ENCODE results near the gene MAPK8IP2. TPM values are rescaled to one million over a fixed set of nuclear protein-coding genes. Genes with fewer than 3 reads are reported as not detected.
A peak's percentile ranks its signal among the peaks of the same experiment; 100 is the strongest.

MAPK8IP2 gene
- total RNA-seq, 1 experiment from 2014 or later: 6.4 TPM

DNA sequence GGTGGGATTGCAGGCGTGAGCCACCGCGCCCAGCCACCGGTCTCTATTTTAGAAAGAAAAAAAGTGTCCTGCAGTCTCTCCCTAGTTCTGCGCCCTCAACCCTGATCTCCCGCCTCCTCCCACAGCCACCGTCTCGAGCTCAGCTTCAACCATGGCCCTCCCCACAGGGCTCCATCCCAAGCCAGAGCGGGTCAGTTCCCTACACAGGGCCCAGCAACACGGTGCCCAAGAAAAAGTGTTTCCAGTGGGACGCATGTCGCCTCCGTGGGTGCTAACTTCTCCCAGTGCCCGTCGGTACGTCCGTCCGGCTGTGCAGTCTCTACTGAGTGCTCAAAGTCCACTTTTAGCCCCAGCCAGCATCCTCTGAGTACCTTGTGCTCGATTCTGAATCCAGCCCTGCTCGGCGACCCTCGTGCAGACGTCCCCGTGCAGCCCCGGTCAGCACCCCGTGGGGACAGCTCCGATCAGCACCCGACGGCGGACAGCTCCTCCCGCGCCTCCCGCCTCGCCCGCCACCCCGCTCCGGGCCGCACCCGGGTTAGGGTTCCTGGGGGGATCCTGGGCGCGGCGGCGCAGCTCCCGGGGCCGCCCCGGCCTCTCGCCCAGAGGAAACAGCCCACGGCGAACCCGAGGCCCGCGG lies 657 bp upstream of the MAPK8IP2 start:
- ATAC-seq (peak; percentile 85), DNase-seq (ENCODE audit: low read depth, low spot score) (no peak)
- RAD21 ChIA-PET (ENCODE audit: low non-redundant PET in 1 of 2, low total read pairs in 2 of 2, uncharacterized antibody in 2 of 2, unreplicated experiment in 2 of 2): no interaction called here
- Histone ChIP-seq H3K9me3 (ENCODE audit: control insufficient read depth in 1 of 2, insufficient read depth in 1 of 2, low read depth in 1 of 2, low read length in 2 of 2) (no peaks in the 10 kb centered on the region), H3K9ac (ENCODE audit: low read length) (no peak overlapping the region), H4K20me1 (ENCODE audit: insufficient read depth) (no peaks in the 10 kb centered on the region), H3K4me3 (replicated peaks in 1 of 2; ENCODE audit: low read depth in 1 of 2, low read length in 2 of 2) (peak overlapping the region; percentile 8 to 16; a peak in 2 of 4 replicates), H3K4me2 (ENCODE audit: low read length) (peak overlapping the region; percentile 53), H3K4me1 (ENCODE audit: control insufficient read depth in 1 of 2, insufficient read depth in 2 of 2, low read length in 2 of 2) (peaks cover 0 to 10% of the 10 kb centered on the region in 2 experiments; a peak in 1 of 4 replicates), H3K79me2 (ENCODE audit: insufficient read depth, low read length) (no peaks in the 10 kb centered on the region), H3K27me3 (ENCODE audit: insufficient read depth, low read length) (no peaks in the 10 kb centered on the region), H3K36me3 (ENCODE audit: control insufficient read depth in 1 of 2, insufficient read depth in 2 of 2, low read length in 2 of 2) (no peaks in the 10 kb centered on the region), H2AFZ (ENCODE audit: low read depth, low read length, poor library complexity, severe bottlenecking) (no peak overlapping the region), H3K27ac (ENCODE audit: low read depth, low read length) (no peak overlapping the region), H3K9me2 (ENCODE audit: insufficient read depth) (no peaks in the 10 kb centered on the region)
- BruUV-seq (replicated peaks): no TSS peak
- POLR2A ChIA-PET: no interaction called here
- TF ChIP-seq CBX3 (IDR thresholded peaks at IDR 0.05; ENCODE audit: low read depth) (no peak), SIN3A (IDR thresholded peaks at IDR 0.05; ENCODE audit: low read depth) (peak; percentile 98), POLR2AphosphoS5 (IDR thresholded peaks at IDR 0.05; ENCODE audit: low read depth, low read length) (0 out of 2 replicates have a peak, but pooled peaks have one; percentile 19), EZH2phosphoT487 (IDR thresholded peaks at IDR 0.05; ENCODE audit: borderline replicate concordance) (no peak), EZH2 (IDR thresholded peaks at IDR 0.05) (no peak), SP1 (IDR thresholded peaks at IDR 0.05; ENCODE audit: low read depth) (no peak)
- TF ChIP-seq, protein P1, sequence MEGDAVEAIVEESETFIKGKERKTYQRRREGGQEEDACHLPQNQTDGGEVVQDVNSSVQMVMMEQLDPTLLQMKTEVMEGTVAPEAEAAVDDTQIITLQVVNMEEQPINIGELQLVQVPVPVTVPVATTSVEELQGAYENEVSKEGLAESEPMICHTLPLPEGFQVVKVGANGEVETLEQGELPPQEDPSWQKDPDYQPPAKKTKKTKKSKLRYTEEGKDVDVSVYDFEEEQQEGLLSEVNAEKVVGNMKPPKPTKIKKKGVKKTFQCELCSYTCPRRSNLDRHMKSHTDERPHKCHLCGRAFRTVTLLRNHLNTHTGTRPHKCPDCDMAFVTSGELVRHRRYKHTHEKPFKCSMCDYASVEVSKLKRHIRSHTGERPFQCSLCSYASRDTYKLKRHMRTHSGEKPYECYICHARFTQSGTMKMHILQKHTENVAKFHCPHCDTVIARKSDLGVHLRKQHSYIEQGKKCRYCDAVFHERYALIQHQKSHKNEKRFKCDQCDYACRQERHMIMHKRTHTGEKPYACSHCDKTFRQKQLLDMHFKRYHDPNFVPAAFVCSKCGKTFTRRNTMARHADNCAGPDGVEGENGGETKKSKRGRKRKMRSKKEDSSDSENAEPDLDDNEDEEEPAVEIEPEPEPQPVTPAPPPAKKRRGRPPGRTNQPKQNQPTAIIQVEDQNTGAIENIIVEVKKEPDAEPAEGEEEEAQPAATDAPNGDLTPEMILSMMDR (IDR thresholded peaks at IDR 0.05 in 2 of 3, conservative IDR thresholded peaks at IDR 0.05 in 1 of 3; ENCODE audit: borderline replicate concordance in 1 of 3, insufficient read depth in 1 of 3, low read depth in 2 of 3, low read length in 2 of 3): no peak
- TF ChIP-seq, protein P2, sequence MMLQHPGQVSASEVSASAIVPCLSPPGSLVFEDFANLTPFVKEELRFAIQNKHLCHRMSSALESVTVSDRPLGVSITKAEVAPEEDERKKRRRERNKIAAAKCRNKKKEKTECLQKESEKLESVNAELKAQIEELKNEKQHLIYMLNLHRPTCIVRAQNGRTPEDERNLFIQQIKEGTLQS (IDR thresholded peaks at IDR 0.05): no peak
- TF ChIP-seq, protein P3, sequence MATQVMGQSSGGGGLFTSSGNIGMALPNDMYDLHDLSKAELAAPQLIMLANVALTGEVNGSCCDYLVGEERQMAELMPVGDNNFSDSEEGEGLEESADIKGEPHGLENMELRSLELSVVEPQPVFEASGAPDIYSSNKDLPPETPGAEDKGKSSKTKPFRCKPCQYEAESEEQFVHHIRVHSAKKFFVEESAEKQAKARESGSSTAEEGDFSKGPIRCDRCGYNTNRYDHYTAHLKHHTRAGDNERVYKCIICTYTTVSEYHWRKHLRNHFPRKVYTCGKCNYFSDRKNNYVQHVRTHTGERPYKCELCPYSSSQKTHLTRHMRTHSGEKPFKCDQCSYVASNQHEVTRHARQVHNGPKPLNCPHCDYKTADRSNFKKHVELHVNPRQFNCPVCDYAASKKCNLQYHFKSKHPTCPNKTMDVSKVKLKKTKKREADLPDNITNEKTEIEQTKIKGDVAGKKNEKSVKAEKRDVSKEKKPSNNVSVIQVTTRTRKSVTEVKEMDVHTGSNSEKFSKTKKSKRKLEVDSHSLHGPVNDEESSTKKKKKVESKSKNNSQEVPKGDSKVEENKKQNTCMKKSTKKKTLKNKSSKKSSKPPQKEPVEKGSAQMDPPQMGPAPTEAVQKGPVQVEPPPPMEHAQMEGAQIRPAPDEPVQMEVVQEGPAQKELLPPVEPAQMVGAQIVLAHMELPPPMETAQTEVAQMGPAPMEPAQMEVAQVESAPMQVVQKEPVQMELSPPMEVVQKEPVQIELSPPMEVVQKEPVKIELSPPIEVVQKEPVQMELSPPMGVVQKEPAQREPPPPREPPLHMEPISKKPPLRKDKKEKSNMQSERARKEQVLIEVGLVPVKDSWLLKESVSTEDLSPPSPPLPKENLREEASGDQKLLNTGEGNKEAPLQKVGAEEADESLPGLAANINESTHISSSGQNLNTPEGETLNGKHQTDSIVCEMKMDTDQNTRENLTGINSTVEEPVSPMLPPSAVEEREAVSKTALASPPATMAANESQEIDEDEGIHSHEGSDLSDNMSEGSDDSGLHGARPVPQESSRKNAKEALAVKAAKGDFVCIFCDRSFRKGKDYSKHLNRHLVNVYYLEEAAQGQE (IDR thresholded peaks at IDR 0.05; ENCODE audit: low read depth): peak; percentile 95
- TF ChIP-seq, protein P4, sequence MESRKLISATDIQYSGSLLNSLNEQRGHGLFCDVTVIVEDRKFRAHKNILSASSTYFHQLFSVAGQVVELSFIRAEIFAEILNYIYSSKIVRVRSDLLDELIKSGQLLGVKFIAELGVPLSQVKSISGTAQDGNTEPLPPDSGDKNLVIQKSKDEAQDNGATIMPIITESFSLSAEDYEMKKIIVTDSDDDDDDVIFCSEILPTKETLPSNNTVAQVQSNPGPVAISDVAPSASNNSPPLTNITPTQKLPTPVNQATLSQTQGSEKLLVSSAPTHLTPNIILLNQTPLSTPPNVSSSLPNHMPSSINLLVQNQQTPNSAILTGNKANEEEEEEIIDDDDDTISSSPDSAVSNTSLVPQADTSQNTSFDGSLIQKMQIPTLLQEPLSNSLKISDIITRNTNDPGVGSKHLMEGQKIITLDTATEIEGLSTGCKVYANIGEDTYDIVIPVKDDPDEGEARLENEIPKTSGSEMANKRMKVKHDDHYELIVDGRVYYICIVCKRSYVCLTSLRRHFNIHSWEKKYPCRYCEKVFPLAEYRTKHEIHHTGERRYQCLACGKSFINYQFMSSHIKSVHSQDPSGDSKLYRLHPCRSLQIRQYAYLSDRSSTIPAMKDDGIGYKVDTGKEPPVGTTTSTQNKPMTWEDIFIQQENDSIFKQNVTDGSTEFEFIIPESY (IDR thresholded peaks at IDR 0.05; ENCODE audit: extremely low read depth, insufficient replicate concordance, low read length): no peak
- intact Hi-C loops (cut with micrococcal nuclease): no loop called here
- CTCF ChIA-PET: no interaction called here
